IMR-90 (cell line): Measurements from ENCODE around the gene EPHA10. TPM values are rescaled to one million over a fixed set of nuclear protein-coding genes. Genes with fewer than 3 reads are reported as not detected.

Experiments
- ATAC-seq: fragments of 200-7000 bp; cut with Tn5 transposase; 2 replicates; pipeline ENCODE4 v1.9.1; 2020; ENCODE audit warnings: low read depth, mild to moderate bottlenecking, moderate library complexity
- BruUV-seq: library from RNA; stranded (reverse); fragments of 400-500 nt; replicated peaks from 2 replicates; lab custom pipeline; 2021; lab: Mats Ljungman, UMichigan
- CTCF ChIA-PET: fragments of 300-600 bp; formaldehyde crosslinking; extraction: SDS; loops from one replicate; lab custom pipeline; 2021; ENCODE audit warnings: antibody characterized with exemption; lab: Yijun Ruan, JAX
- POLR2A ChIA-PET: fragments of 300-600 bp; sonication (Branson Sonifier 250); formaldehyde crosslinking; loops from one replicate; lab custom pipeline; 2022; ENCODE audit warnings: antibody characterized with exemption; ENCODE audit not compliant: unreplicated experiment; lab: Charles Lee
- DNase-seq: peaks from one replicate; pipeline ENCODE4 v3.0.0; 2013
- H2AFZ ChIP-seq: replicated peaks from 2 replicates; pipeline ENCODE3; 2013; ENCODE audit warnings: low read length, mild to moderate bottlenecking; ENCODE audit not compliant: poor library complexity
- H2AK5ac ChIP-seq: 2 replicates; pipeline ENCODE4 v1.6.1; 2013; ENCODE audit warnings: low read depth, low read length, inconsistent platforms
- H2AK9ac ChIP-seq: replicated peaks from 2 replicates; pipeline ENCODE3; 2013; ENCODE audit warnings: mild to moderate bottlenecking, low read depth, low read length, moderate library complexity; ENCODE audit not compliant: poor library complexity
- H2BK120ac ChIP-seq: 2 replicates; pipeline ENCODE4 v1.6.1; 2013; ENCODE audit warnings: low read depth, low read length, inconsistent platforms
- H2BK15ac ChIP-seq: 3 replicates; pipeline ENCODE4 v1.6.1; 2013; ENCODE audit warnings: low read depth, low read length, inconsistent platforms
- H2BK20ac ChIP-seq: 2 replicates; pipeline ENCODE4 v1.6.1; 2013; ENCODE audit warnings: low read depth, mild to moderate bottlenecking, inconsistent platforms, low read length, moderate library complexity
- H2BK5ac ChIP-seq: 2 replicates; pipeline ENCODE4 v1.6.1; 2013; ENCODE audit warnings: mild to moderate bottlenecking, low read depth, low read length, inconsistent platforms; ENCODE audit not compliant: poor library complexity, severe bottlenecking
- H3K14ac ChIP-seq: replicated peaks from 2 replicates; pipeline ENCODE4 v1.6.1; 2013; ENCODE audit warnings: low read depth, low read length, inconsistent platforms
- H3K18ac ChIP-seq: 2 replicates; pipeline ENCODE4 v1.6.1; 2013; ENCODE audit warnings: low read depth, low read length, control low read depth
- H3K23ac ChIP-seq: 2 replicates; pipeline ENCODE4 v1.6.1; 2013; ENCODE audit warnings: low read depth, low read length, inconsistent platforms
- H3K27ac ChIP-seq: 2 replicates; pipeline ENCODE4 v1.5.1; 2013; ENCODE audit warnings: mild to moderate bottlenecking, control low read depth, low read length; ENCODE audit not compliant: insufficient read depth
- H3K27me3 ChIP-seq: 2 replicates; pipeline ENCODE4 v1.6.1; 2013; ENCODE audit warnings: low read length; ENCODE audit not compliant: control insufficient read depth, insufficient read depth
- H3K36me3 ChIP-seq: 2 replicates; pipeline ENCODE4 v1.6.1; 2013; ENCODE audit warnings: low read length, mixed read lengths; ENCODE audit not compliant: control insufficient read depth, insufficient read depth
- H3K4ac ChIP-seq: 2 replicates; pipeline ENCODE4 v1.6.1; 2013; ENCODE audit warnings: low read depth, low read length, inconsistent platforms
- H3K4me1 ChIP-seq: 2 replicates; pipeline ENCODE4 v1.6.1; 2013; ENCODE audit warnings: low read length, mixed read lengths; ENCODE audit not compliant: control insufficient read depth, insufficient read depth
- H3K4me2 ChIP-seq: 2 replicates; pipeline ENCODE4 v1.6.1; 2013; ENCODE audit warnings: low read depth, mild to moderate bottlenecking, control low read depth, low read length, moderate library complexity
- H3K4me3 ChIP-seq: 2 replicates; pipeline ENCODE4 v1.5.1; 2013; ENCODE audit warnings: low read depth, mild to moderate bottlenecking, control low read depth, low read length, moderate library complexity; ENCODE audit not compliant: insufficient read depth
- H3K56ac ChIP-seq: 2 replicates; pipeline ENCODE4 v1.6.1; 2013; ENCODE audit warnings: low read length, inconsistent platforms; ENCODE audit not compliant: insufficient read depth; ENCODE audit errors: extremely low read depth
- H3K79me1 ChIP-seq, 2 experiments: 2 replicates each; pipeline ENCODE4 v1.6.1; 2013; ENCODE audit warnings: low read length in 2 of 2, inconsistent platforms in 1 of 2, low read depth in 1 of 2
- H3K9ac ChIP-seq: 2 replicates; pipeline ENCODE4 v1.6.1; 2013; ENCODE audit warnings: low read depth, low read length, control low read depth
- H3K9me1 ChIP-seq: 2 replicates; pipeline ENCODE4 v1.6.1; 2013; ENCODE audit warnings: low read length, inconsistent platforms; ENCODE audit not compliant: insufficient read depth
- H3K9me3 ChIP-seq: 2 replicates; pipeline ENCODE4 v1.6.1; 2013; ENCODE audit warnings: low read length; ENCODE audit not compliant: control insufficient read depth, insufficient read depth
- H4K20me1 ChIP-seq: 2 replicates; pipeline ENCODE4 v1.6.1; 2013; ENCODE audit warnings: low read length, inconsistent platforms; ENCODE audit not compliant: insufficient read depth
- H4K5ac ChIP-seq: 2 replicates; pipeline ENCODE4 v1.6.1; 2013; ENCODE audit warnings: mild to moderate bottlenecking, low read depth, low read length, control low read depth
- H4K8ac ChIP-seq, 2 experiments: 2 replicates each; pipeline ENCODE4 v1.6.1; 2013; ENCODE audit warnings: low read depth in 2 of 2, low read length in 2 of 2, control low read depth in 1 of 2, inconsistent platforms in 1 of 2
- H4K91ac ChIP-seq: 2 replicates; pipeline ENCODE4 v1.6.1; 2013; ENCODE audit warnings: low read depth, low read length, inconsistent platforms; ENCODE audit not compliant: insufficient read depth
- BHLHE40 ChIP-seq: fragments of 150-350 bp; IDR thresholded peaks from 2 replicates; pipeline ENCODE4 v1.6.1; 2016; ENCODE audit warnings: mild to moderate bottlenecking, low read depth, low read length
- CHD1 ChIP-seq: IDR thresholded peaks from 2 replicates; pipeline ENCODE4 v1.6.1; 2012; ENCODE audit warnings: low read depth, low read length, improper control_type of control experiment
- CTCF ChIP-seq: conservative IDR thresholded peaks from 2 replicates; pipeline ENCODE4 v1.5.1; 2012; ENCODE audit warnings: mild to moderate bottlenecking, low read depth, low read length, improper control_type of control experiment
- ELK1 ChIP-seq: fragments of 150-350 bp; IDR thresholded peaks from 2 replicates; pipeline ENCODE4 v1.6.1; 2016; ENCODE audit warnings: low read depth, mild to moderate bottlenecking, low read length, moderate library complexity, borderline replicate concordance
- MAZ ChIP-seq: IDR thresholded peaks from 2 replicates; pipeline ENCODE4 v1.6.1; 2012; ENCODE audit warnings: low read depth, mild to moderate bottlenecking, low read length, improper control_type of control experiment, moderate library complexity, borderline replicate concordance
- MXI1 ChIP-seq: IDR thresholded peaks from 2 replicates; pipeline ENCODE4 v1.6.1; 2012; ENCODE audit warnings: low read depth, mild to moderate bottlenecking, low read length, moderate library complexity, borderline replicate concordance
- NFE2L2 ChIP-seq: fragments of 150-350 bp; IDR thresholded peaks from 2 replicates; pipeline ENCODE4 v1.6.1; 2016; ENCODE audit warnings: low read depth, mild to moderate bottlenecking, low read length
- POLR2A ChIP-seq: IDR thresholded peaks from 2 replicates; pipeline ENCODE4 v1.6.1; 2012; ENCODE audit warnings: mild to moderate bottlenecking, low read depth, low read length
- RAD21 ChIP-seq: IDR thresholded peaks from 2 replicates; pipeline ENCODE4 v1.6.1; 2012; ENCODE audit warnings: low read length, improper control_type of control experiment
- RCOR1 ChIP-seq: IDR thresholded peaks from 2 replicates; pipeline ENCODE4 v1.6.1; 2012; ENCODE audit warnings: mild to moderate bottlenecking, low read length, improper control_type of control experiment; ENCODE audit not compliant: insufficient replicate concordance
- RFX5 ChIP-seq: IDR thresholded peaks from 2 replicates; pipeline ENCODE4 v1.8.0; 2012; ENCODE audit warnings: low read depth, mild to moderate bottlenecking, low read length, moderate library complexity
- WGBS, 2 experiments: methylation state at CpG; one replicate each; pipeline versions ENCODE4 v1.1.5 to v1.1.7; 2013; ENCODE audit warnings: missing lambda C conversion rate in 2 of 2; ENCODE audit not compliant: insufficient read length in 1 of 2; ENCODE audit errors: extremely low coverage in 2 of 2; 5-methylcytosine and 5-hydroxymethylcytosine counted together
- dilution Hi-C: fragments of 300-500 bp; cut with HindIII; formaldehyde crosslinking; loops from one replicate; pipeline ENCODE4 v1.14.3; 2018; ENCODE audit warnings: low sequenced_read_pairs; ENCODE audit not compliant: unreplicated experiment
- in situ Hi-C: fragments of 300-500 bp; cut with MboI; formaldehyde crosslinking; loops from 3 replicates; pipeline ENCODE4 v1.14.3; 2019; ENCODE audit warnings: low sequenced_read_pairs, inconsistent platforms, mixed read lengths
- intact Hi-C: fragments of 100-400 bp; cut with micrococcal nuclease; formaldehyde crosslinking; loops from 2 replicates; pipeline ENCODE4 v1.10.0; 2022
- polyA plus RNA-seq, 3 experiments: library from polyadenylated mRNA; depleted of rRNA; stranded (reverse); fragments of >200 nt; gene quantifications; 2 replicates each; pipeline ENCODE4 v1.2.3, GENCODE V29; 2012; ENCODE audit warnings: low replicate concordance in 1 of 3
- total RNA-seq: library from RNA; depleted of rRNA; stranded (reverse); fragments of >200 nt; gene quantifications from 2 replicates; pipeline ENCODE4 v1.2.3, GENCODE V29; 2012

The EPHA10 gene
- total and polyA plus RNA-seq, 2 of the 4 experiments (the other 2 are of a cell fraction), result not detected

GRCh38 chr1:37795340-37796125 lies 30.6 kb upstream of the EPHA10 start:
- no peak overlapping the region for H3K27ac ChIP-seq
- no peaks in the 10 kb centered on the region; the same call in 1 of the 2 replicates for H3K9me1 ChIP-seq
- H2AK5ac ChIP-seq, result no peak overlapping the region
- H2BK15ac ChIP-seq, result no peak overlapping the region
- no peak overlapping the region for H3K4me2 ChIP-seq
- H3K23ac ChIP-seq, result no peak overlapping the region
- H3K18ac ChIP-seq, result no peak overlapping the region
- H4K8ac ChIP-seq, result no peak overlapping the region
- 45% methylated on average over 14 of the region's 22 CpGs; no CpG with 5 or more reads in 1 of the 2 experiments for WGBS, 2 experiments
- peak overlapping the region; percentile 42 for H2AK9ac ChIP-seq
- ATAC-seq (peak; percentile 33; the same call in 1 of the 2 replicates), DNase-seq (peak; percentile 32)
- ChIA-PET CTCF (no interaction called here), POLR2A (no interaction called here)
- no peak overlapping the region for H3K9ac ChIP-seq
- H3K36me3 ChIP-seq, result peaks cover 4% of the 10 kb centered on the region; the same call in 1 of the 2 replicates
- H4K20me1 ChIP-seq, result peaks cover 3% of the 10 kb centered on the region; the same call in 1 of the 2 replicates
- no peaks in the 10 kb centered on the region for H3K9me3 ChIP-seq
- H3K56ac ChIP-seq, result no peak overlapping the region
- no peak overlapping the region for H2BK120ac ChIP-seq
- intact Hi-C loops (no loop called here), dilution Hi-C loops (no loop called here), in situ Hi-C loops (no loop called here)
- H2BK5ac ChIP-seq, result no peak overlapping the region
- H2BK20ac ChIP-seq, result no peak overlapping the region
- H4K5ac ChIP-seq, result no peak overlapping the region
- BruUV-seq, result no TSS peak
- TF ChIP-seq NFE2L2 (no peak), RFX5 (no peak), MAZ (peak; percentile 16; the same call in 1 of the 2 replicates), POLR2A (no peak), MXI1 (0 out of 2 replicates have a peak, but pooled peaks have one; percentile 61), ELK1 (no peak), RCOR1 (peak; percentile 27), RAD21 (no peak), BHLHE40 (no peak), CHD1 (no peak), CTCF (no peak)
- H3K4me3 ChIP-seq, result no peak overlapping the region
- no peak overlapping the region for H3K4ac ChIP-seq
- no peaks in the 10 kb centered on the region for H3K79me1 ChIP-seq
- H3K14ac ChIP-seq, result no peak overlapping the region
- peaks cover 2% of the 10 kb centered on the region for H3K4me1 ChIP-seq
- H2AFZ ChIP-seq, result peak overlapping the region; percentile 56
- peaks cover 19% of the 10 kb centered on the region for H3K27me3 ChIP-seq
- H4K91ac ChIP-seq, result no peak overlapping the region
